ENCODE measurements around the gene CARS1. TPM values are rescaled to one million over a fixed set of nuclear protein-coding genes. Genes with fewer than 3 reads are reported as not detected.

Gene CARS1
- total RNA-seq, 1 donor from 2014 or later = 134 TPM

DNA sequence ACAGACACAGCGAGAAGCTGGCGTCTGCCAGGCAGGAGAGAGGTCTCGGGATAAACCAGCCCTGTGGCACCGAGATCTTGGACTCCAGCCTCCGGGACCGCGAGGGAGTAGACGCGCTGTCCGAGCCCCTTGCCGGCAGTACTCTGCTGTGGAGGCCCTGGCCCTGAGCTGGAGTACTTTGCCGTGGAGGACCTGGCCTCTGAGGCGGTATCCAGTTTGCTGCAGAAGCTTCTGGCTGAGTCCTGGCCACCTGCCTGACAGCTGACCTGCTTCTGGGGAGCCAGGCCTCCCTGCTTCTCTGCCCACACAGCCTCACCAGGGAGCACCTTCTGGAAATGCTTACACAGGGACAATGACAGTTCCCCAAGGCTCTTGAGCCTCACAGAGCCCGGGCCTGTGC is 31.6 kb upstream of the CARS1 start:
- Mint-ChIP-seq H3K4me1 (ENCODE audit: unreplicated experiment) (peaks cover 15% of the 10 kb centered on the region), H3K36me3 (ENCODE audit: unreplicated experiment) (peaks cover 4% of the 10 kb centered on the region), H3K27me3 (ENCODE audit: unreplicated experiment) (no peaks in the 10 kb centered on the region), H3K9me3 (ENCODE audit: unreplicated experiment) (no peaks in the 10 kb centered on the region), H3K27ac (ENCODE audit: unreplicated experiment) (no peak overlapping the region), H3K4me3 (ENCODE audit: unreplicated experiment) (no peak overlapping the region)
- DNase-seq (ENCODE audit: extremely low spot score, unreplicated experiment) = no peak
- TF ChIP-seq, protein P1, sequence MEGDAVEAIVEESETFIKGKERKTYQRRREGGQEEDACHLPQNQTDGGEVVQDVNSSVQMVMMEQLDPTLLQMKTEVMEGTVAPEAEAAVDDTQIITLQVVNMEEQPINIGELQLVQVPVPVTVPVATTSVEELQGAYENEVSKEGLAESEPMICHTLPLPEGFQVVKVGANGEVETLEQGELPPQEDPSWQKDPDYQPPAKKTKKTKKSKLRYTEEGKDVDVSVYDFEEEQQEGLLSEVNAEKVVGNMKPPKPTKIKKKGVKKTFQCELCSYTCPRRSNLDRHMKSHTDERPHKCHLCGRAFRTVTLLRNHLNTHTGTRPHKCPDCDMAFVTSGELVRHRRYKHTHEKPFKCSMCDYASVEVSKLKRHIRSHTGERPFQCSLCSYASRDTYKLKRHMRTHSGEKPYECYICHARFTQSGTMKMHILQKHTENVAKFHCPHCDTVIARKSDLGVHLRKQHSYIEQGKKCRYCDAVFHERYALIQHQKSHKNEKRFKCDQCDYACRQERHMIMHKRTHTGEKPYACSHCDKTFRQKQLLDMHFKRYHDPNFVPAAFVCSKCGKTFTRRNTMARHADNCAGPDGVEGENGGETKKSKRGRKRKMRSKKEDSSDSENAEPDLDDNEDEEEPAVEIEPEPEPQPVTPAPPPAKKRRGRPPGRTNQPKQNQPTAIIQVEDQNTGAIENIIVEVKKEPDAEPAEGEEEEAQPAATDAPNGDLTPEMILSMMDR (IDR thresholded peaks at IDR 0.05) = no peak

DNA sequence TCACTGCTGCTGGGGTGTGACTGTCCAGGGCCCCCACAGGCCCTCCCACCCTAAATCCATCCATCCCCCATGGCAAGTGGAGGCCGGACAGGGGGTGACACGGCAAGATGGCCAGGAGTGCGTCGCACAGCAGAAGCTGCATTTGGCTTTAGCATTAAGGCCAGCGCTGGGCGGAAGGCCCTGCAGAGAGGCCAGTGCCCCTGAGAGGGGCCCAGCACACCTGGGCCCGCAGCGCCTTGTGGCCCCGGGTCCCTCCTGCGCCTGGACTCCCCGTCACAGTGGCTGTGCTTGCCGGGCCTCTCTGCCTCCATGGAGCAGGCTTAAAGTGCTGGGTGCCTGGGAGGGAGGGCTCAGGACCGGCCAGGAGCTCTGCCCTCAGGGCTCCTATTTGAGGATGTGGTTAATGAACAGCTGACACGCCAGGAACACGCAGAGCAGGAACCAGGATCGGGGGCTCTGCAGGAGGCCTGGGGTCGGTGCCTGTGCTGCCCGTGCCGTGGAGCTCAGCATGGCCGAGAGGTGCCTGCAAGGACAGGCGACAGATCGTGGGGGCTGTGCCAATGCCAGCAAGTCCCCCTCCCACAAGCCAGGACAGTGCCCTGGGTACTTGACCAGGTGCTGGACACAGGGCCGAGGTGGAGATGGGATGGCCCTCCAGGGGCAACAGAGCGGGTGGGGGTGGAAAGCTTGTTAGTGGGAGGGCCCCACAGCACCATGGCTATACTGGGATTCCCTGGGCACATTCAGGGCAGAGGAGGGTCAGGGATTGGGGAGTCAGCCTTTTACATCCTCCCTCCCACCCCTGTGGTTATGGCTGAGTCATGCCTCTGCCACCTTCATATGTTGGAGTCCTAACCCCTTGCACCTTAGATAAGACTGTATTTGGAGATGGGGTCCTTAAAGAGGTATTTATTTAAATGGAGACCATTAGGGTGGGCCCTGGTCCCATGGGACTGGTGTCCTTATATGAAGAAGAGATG is 30.9 kb upstream of the CARS1 start:
- H3K4me1 Mint-ChIP-seq (ENCODE audit: unreplicated experiment) = peaks cover 13% of the 10 kb centered on the region
- H3K36me3 Mint-ChIP-seq (ENCODE audit: unreplicated experiment) = no peaks in the 10 kb centered on the region
- H3K4me3 Mint-ChIP-seq (ENCODE audit: unreplicated experiment) = no peak overlapping the region
- no peaks in the 10 kb centered on the region for H3K9me3 Mint-ChIP-seq (ENCODE audit: unreplicated experiment)
- peak overlapping the region; percentile 41 for H3K27ac Mint-ChIP-seq (ENCODE audit: unreplicated experiment)
- DNase-seq (ENCODE audit: extremely low spot score, unreplicated experiment) = no peak
- TF ChIP-seq, protein P1 (IDR thresholded peaks at IDR 0.05) = no peak
- H3K27me3 Mint-ChIP-seq (ENCODE audit: unreplicated experiment) = no peaks in the 10 kb centered on the region

GRCh38 chr11:3087373-3087772 is 30.1 kb upstream of the CARS1 start:
- no peak for DNase-seq (ENCODE audit: extremely low spot score, unreplicated experiment)
- H3K27ac Mint-ChIP-seq (ENCODE audit: unreplicated experiment) = no peak overlapping the region
- no peaks in the 10 kb centered on the region for H3K36me3 Mint-ChIP-seq (ENCODE audit: unreplicated experiment)
- peaks cover 13% of the 10 kb centered on the region for H3K4me1 Mint-ChIP-seq (ENCODE audit: unreplicated experiment)
- TF ChIP-seq, protein P1 (IDR thresholded peaks at IDR 0.05) = no peak
- no peaks in the 10 kb centered on the region for H3K27me3 Mint-ChIP-seq (ENCODE audit: unreplicated experiment)
- no peaks in the 10 kb centered on the region for H3K9me3 Mint-ChIP-seq (ENCODE audit: unreplicated experiment)
- H3K4me3 Mint-ChIP-seq (ENCODE audit: unreplicated experiment) = no peak overlapping the region

- Mint-ChIP-seq H3K9me3 (ENCODE audit: unreplicated experiment) (no peaks in the 10 kb centered on the region), H3K27me3 (ENCODE audit: unreplicated experiment) (no peaks in the 10 kb centered on the region), H3K4me3 (ENCODE audit: unreplicated experiment) (no peak overlapping the region), H3K36me3 (ENCODE audit: unreplicated experiment) (no peaks in the 10 kb centered on the region), H3K27ac (ENCODE audit: unreplicated experiment) (no peak overlapping the region), H3K4me1 (ENCODE audit: unreplicated experiment) (peaks cover 10% of the 10 kb centered on the region)
- DNase-seq (ENCODE audit: extremely low spot score, unreplicated experiment) = no peak
- TF ChIP-seq, protein P1 (IDR thresholded peaks at IDR 0.05) = no peak
Observed at GRCh38 chr11:3086671-3087150, 29.5 kb upstream of the CARS1 start.

DNA sequence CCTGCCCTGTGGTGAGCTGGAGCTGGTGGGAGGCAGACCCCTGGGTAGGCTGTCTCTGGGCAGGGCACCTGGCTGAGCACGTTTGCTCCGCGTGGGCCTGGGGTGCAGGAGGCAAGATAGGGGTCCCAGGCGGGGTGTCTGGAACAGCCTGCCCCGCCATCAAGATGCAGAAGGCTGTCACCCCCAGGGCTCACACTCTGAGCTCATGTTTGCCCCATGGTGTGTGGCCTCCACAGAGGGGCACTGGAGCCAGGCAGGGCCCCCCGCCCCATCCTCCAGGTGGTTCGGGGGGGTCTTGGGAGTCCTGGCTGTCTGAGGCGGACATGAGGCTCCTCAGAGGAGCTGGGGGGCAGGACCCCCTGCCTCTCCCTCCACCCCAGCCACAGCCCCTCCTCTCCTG is 28.9 kb upstream of the CARS1 start:
- no peak for DNase-seq (ENCODE audit: extremely low spot score, unreplicated experiment)
- Mint-ChIP-seq H3K27ac (ENCODE audit: unreplicated experiment) (no peak overlapping the region), H3K4me1 (ENCODE audit: unreplicated experiment) (peaks cover 10% of the 10 kb centered on the region), H3K9me3 (ENCODE audit: unreplicated experiment) (no peaks in the 10 kb centered on the region), H3K4me3 (ENCODE audit: unreplicated experiment) (no peak overlapping the region), H3K27me3 (ENCODE audit: unreplicated experiment) (no peaks in the 10 kb centered on the region), H3K36me3 (ENCODE audit: unreplicated experiment) (no peaks in the 10 kb centered on the region)
- TF ChIP-seq, protein P1 (IDR thresholded peaks at IDR 0.05) = no peak

Measured in osteocyte (in vitro differentiated cells).